HUES64 (cell line): ENCODE measurements around the gene PHACTR1.
"Not testable (repeated sequence)": the region's sequence is repeated elsewhere in the genome, so short reads cannot be mapped to it uniquely, and the experiment has no call there.

Source experiments
- H3K27ac ChIP-seq: 2 replicates; pipeline ENCODE4 v1.7.0; 2013; ENCODE audit warnings: low read depth, low read length, inconsistent platforms
- H3K27me3 ChIP-seq: 2 replicates; pipeline ENCODE4 v1.6.1; 2013; ENCODE audit warnings: mild to moderate bottlenecking, low read length; ENCODE audit not compliant: insufficient read depth
- H3K36me3 ChIP-seq: 2 replicates; pipeline ENCODE4 v1.6.1; 2013; ENCODE audit warnings: mild to moderate bottlenecking, low read length; ENCODE audit not compliant: insufficient read depth
- H3K4me1 ChIP-seq: 2 replicates; pipeline ENCODE4 v1.6.1; 2013; ENCODE audit warnings: mild to moderate bottlenecking, low read length, moderate library complexity; ENCODE audit not compliant: insufficient read depth
- H3K4me3 ChIP-seq: 2 replicates; pipeline ENCODE4 v1.5.1; 2013; ENCODE audit warnings: mild to moderate bottlenecking, low read length, moderate library complexity
- H3K9ac ChIP-seq: 2 replicates; pipeline ENCODE4 v1.6.1; 2013; ENCODE audit warnings: mild to moderate bottlenecking, low read depth, low read length
- H3K9me3 ChIP-seq: 2 replicates; pipeline ENCODE4 v1.6.1; 2013; ENCODE audit warnings: low read depth, low read length; ENCODE audit not compliant: insufficient read depth
- WGBS: fragments of 150-250, 120-280 bp; methylation state at CpG from one replicate; pipeline ENCODE4 v1.1.7; 2013; ENCODE audit warnings: missing lambda C conversion rate; 5-methylcytosine and 5-hydroxymethylcytosine counted together

The PHACTR1 gene

DNA sequence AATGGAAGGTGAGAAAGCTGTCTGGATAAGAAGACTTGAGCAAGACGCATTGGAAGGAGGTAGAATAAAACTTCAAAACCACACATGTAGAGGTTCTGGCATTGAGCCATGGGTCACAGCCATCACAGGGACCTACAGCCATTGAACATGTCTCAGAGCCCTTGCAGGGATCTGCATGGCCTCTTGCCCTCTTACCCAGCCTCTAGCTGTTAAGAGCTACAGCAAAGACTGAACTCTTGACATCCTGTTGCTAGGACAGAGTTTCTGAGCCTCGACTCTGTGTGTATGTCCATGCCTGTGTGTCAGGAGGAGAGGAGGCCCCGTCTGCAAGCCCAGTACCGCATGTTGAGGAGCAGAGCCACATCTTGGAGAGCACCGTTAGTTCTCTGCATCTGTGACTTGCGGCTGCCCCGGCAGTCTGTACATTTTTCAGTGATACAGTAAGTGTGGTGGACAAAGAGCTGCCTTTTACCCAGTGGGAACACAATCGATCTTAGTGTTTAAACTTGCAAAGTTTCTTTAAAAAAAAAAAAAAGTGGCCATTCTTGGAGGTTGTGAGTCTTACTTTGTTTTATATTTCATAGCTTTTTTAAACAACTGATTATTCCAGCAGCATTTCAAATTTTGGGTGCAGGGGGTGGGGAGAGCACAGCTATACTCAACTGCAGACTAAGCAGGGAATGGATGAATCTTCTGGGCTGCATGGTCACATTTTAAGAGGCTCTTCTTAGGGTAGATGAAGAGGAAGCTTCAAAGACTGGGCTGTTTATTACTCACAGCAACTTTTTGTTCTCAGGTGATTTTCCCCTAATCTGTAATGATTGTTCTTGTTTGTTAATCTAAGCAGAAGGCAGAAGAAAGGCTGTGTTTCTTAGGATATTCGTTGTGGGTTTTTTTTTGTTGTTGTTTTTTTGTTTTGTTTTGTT is 523.2 kb downstream of the PHACTR1 start:
- H3K27me3 ChIP-seq = no peaks in the 10 kb centered on the region

DNA sequence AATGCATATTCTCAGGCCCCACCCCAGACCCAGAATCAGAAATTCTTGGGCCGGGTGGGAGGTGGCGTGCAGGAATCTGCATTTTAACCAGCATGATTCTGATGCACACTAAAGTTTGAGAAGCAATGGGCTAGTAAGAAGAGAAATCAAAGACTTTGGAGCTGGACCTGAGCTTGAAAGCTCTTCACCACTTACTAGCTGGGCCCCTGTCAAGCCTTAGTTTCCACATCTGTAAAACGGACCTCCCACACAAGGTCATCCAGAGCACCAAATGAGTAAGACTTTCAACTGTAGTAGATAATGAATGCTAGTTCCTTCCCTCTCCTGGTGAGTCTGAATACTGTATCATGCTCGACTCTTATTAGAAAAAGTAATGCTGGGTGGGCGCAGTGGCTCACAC is 524.8 kb downstream of the PHACTR1 start:
- H3K9me3 ChIP-seq = no peaks in the 10 kb centered on the region
- no peaks in the 10 kb centered on the region for H3K36me3 ChIP-seq
- WGBS = 93% methylated on average over 5 of the region's 5 CpGs
- no peak overlapping the region for H3K9ac ChIP-seq
- no peaks in the 10 kb centered on the region for H3K4me1 ChIP-seq
- no peaks in the 10 kb centered on the region for H3K27me3 ChIP-seq
- H3K27ac ChIP-seq = no peak overlapping the region
- no peak overlapping the region for H3K4me3 ChIP-seq

More for the DNA sequence above, 523.2 kb downstream of the PHACTR1 start:
- no peak overlapping the region for H3K27ac ChIP-seq
- no peaks in the 10 kb centered on the region for H3K9me3 ChIP-seq
- H3K4me1 ChIP-seq = no peaks in the 10 kb centered on the region
- H3K4me3 ChIP-seq = no peak overlapping the region
- 90% methylated on average over 9 of the region's 9 CpGs for WGBS
- H3K9ac ChIP-seq = no peak overlapping the region
- H3K36me3 ChIP-seq = no peaks in the 10 kb centered on the region

DNA sequence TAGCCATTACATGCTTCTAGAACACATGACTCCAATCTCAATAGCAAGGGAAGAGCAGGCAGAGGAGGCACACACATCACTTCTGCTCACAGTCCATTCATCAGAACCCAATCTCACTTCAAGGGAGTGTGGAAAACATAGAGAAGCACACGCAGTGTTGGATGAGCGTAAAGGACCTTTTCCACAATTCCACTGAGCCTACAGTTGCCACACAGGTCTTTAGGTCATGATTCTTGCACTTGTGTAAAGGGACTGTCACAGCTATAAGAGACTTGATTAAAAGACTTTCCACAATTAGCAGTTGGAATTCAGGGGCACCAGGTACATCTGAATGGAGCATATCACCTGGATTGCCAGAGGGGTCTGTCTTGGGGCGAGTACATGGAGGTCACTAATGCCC is 525.6 kb downstream of the PHACTR1 start:
- Histone ChIP-seq H3K27me3 (no peaks in the 10 kb centered on the region), H3K4me1 (no peaks in the 10 kb centered on the region), H3K36me3 (no peaks in the 10 kb centered on the region), H3K27ac (no peak overlapping the region), H3K9me3 (no peaks in the 10 kb centered on the region), H3K4me3 (no peak overlapping the region), H3K9ac (no peak overlapping the region)
- 99% methylated on average over 3 of the region's 3 CpGs for WGBS

DNA sequence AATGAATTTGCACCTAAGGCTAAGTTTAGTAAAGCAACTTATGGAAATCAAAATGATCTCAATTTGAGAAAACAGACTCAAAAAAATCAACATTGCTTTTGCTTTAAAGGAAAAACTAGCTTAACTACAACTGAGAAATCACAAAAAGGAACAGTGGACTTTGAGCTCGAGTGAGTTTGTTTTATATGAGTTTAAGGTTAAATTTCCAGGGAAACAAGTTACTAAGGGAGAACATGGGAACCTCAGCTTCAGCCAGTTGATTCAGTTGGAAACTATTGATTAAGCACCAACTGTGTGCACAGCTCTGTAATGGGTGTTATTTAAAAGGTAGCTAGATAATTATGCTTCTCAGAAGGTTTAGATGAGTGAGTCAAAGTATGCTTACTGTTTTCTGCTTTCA is 526.0 kb downstream of the PHACTR1 start:
- Histone ChIP-seq H3K27ac (no peak overlapping the region), H3K36me3 (no peaks in the 10 kb centered on the region), H3K4me1 (peaks cover under 1% of the 10 kb centered on the region; the same call in 1 of the 2 replicates), H3K9ac (no peak overlapping the region), H3K4me3 (no peak overlapping the region), H3K27me3 (no peaks in the 10 kb centered on the region), H3K9me3 (no peaks in the 10 kb centered on the region)
- WGBS = 92% methylated on average over 1 of the region's 1 CpG

DNA sequence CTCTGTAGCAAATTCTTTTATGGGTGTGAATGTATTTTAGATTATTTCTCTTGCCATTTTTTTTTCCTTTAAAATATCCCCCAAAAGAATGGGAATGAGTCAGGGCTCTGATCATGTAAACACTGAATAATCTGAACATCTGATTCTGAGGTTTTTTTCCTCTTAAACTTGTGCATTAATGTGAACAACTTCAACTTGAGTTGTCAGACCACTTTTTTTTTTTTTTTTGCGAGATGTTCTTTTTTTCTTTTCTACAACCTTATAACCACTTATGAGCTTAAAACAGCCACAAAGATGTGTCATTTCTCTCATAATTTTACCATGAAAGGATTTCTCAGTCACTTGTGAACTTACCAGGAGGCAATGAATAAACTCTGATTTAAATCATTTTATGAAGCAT is 526.5 kb downstream of the PHACTR1 start:
- Histone ChIP-seq H3K27me3 (no peaks in the 10 kb centered on the region), H3K4me1 (peaks cover 5% of the 10 kb centered on the region), H3K4me3 (no peak overlapping the region), H3K36me3 (no peaks in the 10 kb centered on the region), H3K27ac (no peak overlapping the region), H3K9me3 (no peaks in the 10 kb centered on the region), H3K9ac (no peak overlapping the region)
- WGBS = 85% methylated on average over 1 of the region's 1 CpG

DNA sequence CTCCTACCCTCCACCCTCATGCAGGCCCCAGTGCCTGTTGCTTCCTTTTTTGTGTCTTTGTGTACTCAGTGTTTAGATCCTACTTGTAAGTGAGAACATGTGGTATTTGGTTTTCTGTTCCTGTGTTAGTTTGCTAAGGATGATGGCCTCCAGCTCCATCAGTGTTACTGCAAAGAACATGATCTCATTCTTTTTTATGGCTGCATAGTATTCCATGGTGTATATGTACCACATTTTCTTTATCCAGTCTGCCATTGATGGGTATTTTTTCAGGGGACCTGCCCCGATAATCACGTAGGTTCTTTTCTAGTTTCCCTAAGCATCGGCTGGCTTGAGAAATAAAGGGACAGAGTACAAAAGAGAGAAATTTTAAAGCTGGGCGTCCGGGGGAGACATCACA is 527.2 kb downstream of the PHACTR1 start:
- not testable (repeated sequence) for H3K36me3 ChIP-seq, H3K9ac ChIP-seq, H3K27me3 ChIP-seq, H3K4me3 ChIP-seq, H3K9me3 ChIP-seq, H3K27ac ChIP-seq
- H3K4me1 ChIP-seq = peaks cover 12% of the 10 kb centered on the region
- 95% methylated on average over 5 of the region's 5 CpGs for WGBS

DNA sequence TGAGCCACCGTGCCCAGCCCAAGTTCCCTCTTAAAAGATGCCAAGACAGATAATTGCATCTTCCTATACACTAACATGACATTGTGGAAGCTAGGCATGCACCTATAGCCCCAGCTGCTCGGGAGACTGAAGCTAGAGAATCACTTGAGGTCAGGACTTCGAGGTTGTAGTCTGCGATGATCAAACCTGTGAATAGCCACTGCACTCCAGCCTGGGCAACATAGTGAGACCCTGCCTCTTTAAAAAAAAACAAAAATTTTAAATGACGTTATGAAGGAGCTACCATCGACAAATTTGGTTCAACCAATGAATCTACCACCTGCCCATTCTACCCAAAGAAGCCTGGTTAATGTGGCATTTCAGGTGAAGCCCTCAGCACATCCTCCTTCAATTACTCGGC is 531.1 kb downstream of the PHACTR1 start:
- peaks cover 15% of the 10 kb centered on the region for H3K4me1 ChIP-seq
- H3K27me3 ChIP-seq = no peaks in the 10 kb centered on the region
- peak overlapping the region; percentile 16; the same call in 1 of the 2 replicates for H3K27ac ChIP-seq
- H3K9me3 ChIP-seq = no peaks in the 10 kb centered on the region
- no peaks in the 10 kb centered on the region for H3K36me3 ChIP-seq
- no peak overlapping the region for H3K4me3 ChIP-seq
- WGBS = 96% methylated on average over 7 of the region's 7 CpGs
- H3K9ac ChIP-seq = no peak overlapping the region

DNA sequence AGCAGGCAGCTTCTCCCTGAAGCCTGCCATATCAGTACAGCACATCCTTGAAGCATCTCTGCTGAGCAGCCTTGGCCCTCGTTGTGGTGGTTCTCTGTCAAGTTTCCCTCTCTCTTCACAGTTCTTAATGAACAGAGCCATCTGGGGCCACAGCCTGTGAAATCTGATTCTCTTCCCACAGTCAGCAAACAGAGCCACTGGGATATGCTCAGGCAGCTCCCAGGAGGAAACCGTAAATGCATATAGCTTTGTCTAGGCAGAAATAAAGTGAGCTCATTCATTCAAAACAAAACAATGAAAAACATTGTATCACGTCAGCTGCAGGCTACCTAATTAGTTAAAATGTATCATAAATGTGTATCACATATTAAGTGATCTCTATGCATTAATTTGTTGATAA is 531.5 kb downstream of the PHACTR1 start:
- no peaks in the 10 kb centered on the region for H3K9me3 ChIP-seq
- no peak overlapping the region for H3K9ac ChIP-seq
- peaks cover 15% of the 10 kb centered on the region for H3K4me1 ChIP-seq
- 48% methylated on average over 2 of the region's 3 CpGs for WGBS
- H3K4me3 ChIP-seq = no peak overlapping the region
- H3K27me3 ChIP-seq = no peaks in the 10 kb centered on the region
- no peaks in the 10 kb centered on the region for H3K36me3 ChIP-seq
- peak overlapping the region; percentile 16; the same call in 1 of the 2 replicates for H3K27ac ChIP-seq

DNA sequence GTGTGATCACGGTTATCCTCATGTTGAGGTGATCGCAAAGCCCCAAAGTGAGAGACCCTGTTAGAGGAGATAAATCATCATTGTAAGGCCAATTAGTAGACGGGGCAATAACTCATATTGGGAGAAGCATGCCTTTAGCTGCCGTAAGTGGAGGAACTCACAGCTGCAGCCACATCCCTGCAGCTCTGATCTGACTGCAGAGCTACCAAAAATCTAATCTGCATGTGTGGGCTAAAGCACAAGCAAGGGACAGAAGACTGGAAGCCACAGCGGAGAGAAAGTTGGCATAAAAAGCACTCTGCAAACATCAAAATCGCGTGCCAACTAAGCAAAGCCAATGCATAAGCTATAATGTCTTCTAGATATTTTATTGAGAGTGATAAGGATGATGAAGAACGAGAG is 532.0 kb downstream of the PHACTR1 start:
- no peak overlapping the region for H3K9ac ChIP-seq
- peaks cover 15% of the 10 kb centered on the region for H3K4me1 ChIP-seq
- H3K4me3 ChIP-seq = no peak overlapping the region
- 88% methylated on average over 8 of the region's 8 CpGs for WGBS
- H3K9me3 ChIP-seq = no peaks in the 10 kb centered on the region
- H3K27me3 ChIP-seq = no peaks in the 10 kb centered on the region
- H3K27ac ChIP-seq = no peak overlapping the region
- H3K36me3 ChIP-seq = no peaks in the 10 kb centered on the region

DNA sequence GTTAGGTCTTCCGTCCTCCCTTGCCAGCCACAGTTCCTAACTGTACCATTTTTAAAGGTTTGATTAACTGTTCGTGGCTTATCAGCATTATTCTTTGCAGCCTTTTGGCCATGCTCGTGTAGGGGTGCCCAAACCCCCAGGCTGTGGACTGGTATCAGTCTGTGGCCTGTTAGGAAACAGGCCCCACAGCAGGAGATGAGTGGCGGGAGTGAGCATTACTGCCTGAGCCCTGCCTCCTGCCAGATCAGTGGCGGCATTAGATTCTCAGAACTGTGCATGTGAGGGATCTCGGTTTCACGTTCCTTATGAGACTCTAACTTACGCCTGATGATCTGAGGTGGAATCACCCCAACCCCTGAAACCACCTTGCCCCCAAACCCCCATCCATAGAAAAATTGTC is 532.4 kb downstream of the PHACTR1 start:
- no peak overlapping the region for H3K27ac ChIP-seq
- no peaks in the 10 kb centered on the region for H3K36me3 ChIP-seq
- no peaks in the 10 kb centered on the region for H3K9me3 ChIP-seq
- no peak overlapping the region for H3K9ac ChIP-seq
- H3K4me1 ChIP-seq = peaks cover 15% of the 10 kb centered on the region
- H3K27me3 ChIP-seq = no peaks in the 10 kb centered on the region
- 86% methylated on average over 8 of the region's 8 CpGs for whole genome bisulfite sequencing
- no peak overlapping the region for H3K4me3 ChIP-seq

DNA sequence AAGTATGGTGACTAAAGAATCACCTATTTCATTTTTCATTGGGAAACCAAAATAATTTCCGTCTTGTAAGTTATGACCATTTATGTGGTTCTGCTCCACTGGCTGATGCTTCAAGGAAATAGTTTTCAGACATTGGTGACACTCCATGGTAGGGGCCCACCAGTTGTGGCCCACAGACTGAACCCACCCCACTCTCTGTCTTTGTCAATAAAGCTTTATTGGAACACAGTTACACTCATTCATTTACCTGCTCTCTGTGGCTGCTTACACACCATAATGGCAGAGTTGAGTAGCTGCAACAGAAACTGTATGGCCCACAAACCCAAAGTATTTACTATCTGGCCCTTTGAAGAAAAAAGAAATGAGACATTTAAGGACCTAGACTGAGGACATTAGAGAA is 533.2 kb downstream of the PHACTR1 start:
- no peak overlapping the region for H3K9ac ChIP-seq
- 100% methylated on average over 1 of the region's 1 CpG for WGBS

More for the DNA sequence above, 533.2 kb downstream of the PHACTR1 start:
- no peaks in the 10 kb centered on the region for H3K9me3 ChIP-seq
- no peak overlapping the region for H3K4me3 ChIP-seq
- H3K27ac ChIP-seq = no peak overlapping the region
- peaks cover 15% of the 10 kb centered on the region for H3K4me1 ChIP-seq
- H3K27me3 ChIP-seq = no peaks in the 10 kb centered on the region
- H3K36me3 ChIP-seq = no peaks in the 10 kb centered on the region
